WI38 (cell line): Measurements from ENCODE around the gene ZCCHC14.

ENCODE experiments used
- H3K4me3 ChIP-seq: 2 replicates; pipeline ENCODE4 v1.5.1; 2011; ENCODE audit warnings: low read depth, mild to moderate bottlenecking, control low read depth, low read length
- CTCF ChIP-seq: IDR thresholded peaks from 2 replicates; pipeline ENCODE4 v1.5.1; 2012; ENCODE audit warnings: low read depth, mild to moderate bottlenecking, control low read depth, low read length

The ZCCHC14 gene

GRCh38 chr16:87407511-87408112 lies 85.2 kb downstream of the ZCCHC14 start:
- no peak overlapping the region for H3K4me3 ChIP-seq

GRCh38 chr16:87406495-87407088 lies 86.2 kb downstream of the ZCCHC14 start:
- no peak for TF ChIP-seq CTCF
- H3K4me3 ChIP-seq = no peak overlapping the region

More at GRCh38 chr16:87407511-87408112, 85.2 kb downstream of the ZCCHC14 start:
- no peak for TF ChIP-seq CTCF

GRCh38 chr16:87404764-87405625 lies 87.8 kb downstream of the ZCCHC14 start:
- no peak for TF ChIP-seq CTCF
- no peak overlapping the region for H3K4me3 ChIP-seq

GRCh38 chr16:87395181-87395842 lies 97.5 kb downstream of the ZCCHC14 start:
- no peak overlapping the region for H3K4me3 ChIP-seq
- no peak for TF ChIP-seq CTCF

GRCh38 chr16:87393680-87394055 lies 99.2 kb downstream of the ZCCHC14 start:
- peak overlapping the region; percentile 86 for H3K4me3 ChIP-seq
- TF ChIP-seq CTCF = no peak

GRCh38 chr16:87392821-87393679 lies 99.8 kb downstream of the ZCCHC14 start:
- TF ChIP-seq CTCF = no peak
- peak overlapping the region; percentile 86 for H3K4me3 ChIP-seq
